Aorta (tissue), 5 donors: Measurements from ENCODE around the gene NFIA. TPM values are rescaled to one million over a fixed set of nuclear protein-coding genes. Genes with fewer than 3 reads are reported as not detected.
A peak's percentile ranks its signal among the peaks of the same experiment; 100 is the strongest.

Source experiments
- ATAC-seq: fragments of 200-7000 bp; cut with Tn5 transposase; one replicate; pipeline ENCODE4 v1.9.1; 2022; ENCODE audit warnings: moderate library complexity; ENCODE audit not compliant: low FRiP score
- DNase-seq, 2 donors: peaks; one replicate each; pipeline ENCODE4 v3.0.0-alpha.2; 2020
- H3K27ac ChIP-seq, 2 donors: one replicate each; pipeline ENCODE4 v1.5.1; 2013; ENCODE audit warnings: low read length in 2 of 2, mild to moderate bottlenecking in 2 of 2, moderate library complexity in 2 of 2, control low read depth in 1 of 2, inconsistent platforms in 1 of 2, low read depth in 1 of 2
- H3K27me3 ChIP-seq, 2 donors: one replicate each; pipeline ENCODE4 v1.6.1; 2013; ENCODE audit warnings: control low read depth in 1 of 2, low read length in 1 of 2, mild to moderate bottlenecking in 1 of 2, moderate library complexity in 1 of 2; ENCODE audit not compliant: insufficient read depth in 2 of 2, control insufficient read depth in 1 of 2
- H3K36me3 ChIP-seq, 2 donors: one replicate each; pipeline ENCODE4 v1.6.1; 2013; ENCODE audit warnings: control low read depth in 1 of 2, low read length in 1 of 2, mild to moderate bottlenecking in 1 of 2; ENCODE audit not compliant: insufficient read depth in 2 of 2, control insufficient read depth in 1 of 2
- H3K4me1 ChIP-seq, 2 donors: one replicate each; pipeline ENCODE4 v1.6.1; 2013; ENCODE audit warnings: low read length in 2 of 2, control low read depth in 1 of 2, mild to moderate bottlenecking in 1 of 2, moderate library complexity in 1 of 2; ENCODE audit not compliant: insufficient read depth in 2 of 2, control insufficient read depth in 1 of 2
- H3K4me3 ChIP-seq, 2 donors: one replicate each; pipeline ENCODE4 v1.5.1; 2013; ENCODE audit warnings: low read length in 2 of 2, control low read depth in 1 of 2, mild to moderate bottlenecking in 1 of 2
- H3K9me3 ChIP-seq: one replicate; pipeline ENCODE4 v1.6.1; 2013; ENCODE audit warnings: mild to moderate bottlenecking, low read length; ENCODE audit not compliant: control insufficient read depth
- WGBS, 2 donors: extraction: QIAGEN DNeasy Blood & Tissue Kit; methylation state at CpG; one replicate each; pipeline ENCODE4 v1.1.7; 2013; 5-methylcytosine and 5-hydroxymethylcytosine counted together
- intact Hi-C, 2 donors: fragments of 100-400 bp; cut with DNase I; formaldehyde crosslinking; loops; one replicate each; pipeline versions ENCODE4 v1.14.2 to v1.15.0; 2022
- polyA plus RNA-seq, 2 donors: library from polyadenylated mRNA; stranded (reverse); fragments of 200-250 nt; gene quantifications; one replicate each; pipeline ENCODE4 v1.2.3, GENCODE V29; 2013
- total RNA-seq, 2 donors: library from RNA; stranded (reverse); fragmentation: NEBNext Ultra II Directional; extraction: Animal tissue kit (Norgen Biotek cat#: 25700); gene quantifications; one replicate each; pipeline ENCODE4 v1.2.1, GENCODE V29; 2021
- donor health status: healthy with polysubstance abuse.
- donor health status: Bipolar disorder and iron deficiency.
- donor health status: DM: no; HTN: no; CAD: no.
- donor health status: DM: no; HTN: no; CAD: no.
- donor health status: DM: yes; HTN: yes; CAD: no.

The NFIA gene
- total and polyA plus RNA-seq, 4 donors = 15.3 to 221 (median 82.4) TPM

DNA sequence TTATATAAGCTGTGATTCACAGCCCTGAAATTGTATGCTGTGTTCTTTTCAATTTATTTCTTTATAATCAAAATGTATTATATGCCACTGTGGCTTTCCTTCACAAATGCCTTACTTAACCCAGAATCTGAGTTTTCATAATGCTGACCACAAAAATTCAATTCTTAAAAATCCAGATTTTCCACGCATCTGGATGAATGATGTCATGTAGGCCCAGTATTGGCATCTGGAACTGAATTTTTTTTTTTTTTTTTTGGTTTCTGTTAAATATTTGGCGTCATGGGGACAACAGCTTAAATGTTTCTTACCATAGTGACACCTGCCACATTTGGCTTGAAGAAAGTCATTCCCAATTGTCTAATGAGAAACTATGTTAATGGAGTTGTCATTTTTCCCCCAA lies 345.8 kb downstream of the NFIA start:
- ATAC-seq (no peak), DNase-seq (no peak)
- peaks cover 2% of the 10 kb centered on the region in 2 donors for H3K4me1 ChIP-seq
- intact Hi-C loops = no loop called here
- no peaks in the 10 kb centered on the region for H3K36me3 ChIP-seq
- no peaks in the 10 kb centered on the region for H3K27me3 ChIP-seq
- H3K27ac ChIP-seq = no peak overlapping the region
- 62 to 70% methylated on average over 2 of the region's 2 CpGs for WGBS, 2 donors
- H3K9me3 ChIP-seq = no peaks in the 10 kb centered on the region
- no peak overlapping the region for H3K4me3 ChIP-seq

GRCh38 chr1:61432616-61433388 lies 350.4 kb downstream of the NFIA start:
- intact Hi-C loops = no loop called here
- no peak for ATAC-seq
- Histone ChIP-seq H3K4me1 (peaks cover 9 to 11% of the 10 kb centered on the region in 2 donors), H3K4me3 (no peak overlapping the region), H3K9me3 (no peaks in the 10 kb centered on the region), H3K36me3 (no peaks in the 10 kb centered on the region), H3K27ac (no peak overlapping the region), H3K27me3 (no peaks in the 10 kb centered on the region)
- WGBS, 2 donors = 51 to 62% methylated on average over 7 of the region's 7 CpGs
- no peak for DNase-seq

DNA sequence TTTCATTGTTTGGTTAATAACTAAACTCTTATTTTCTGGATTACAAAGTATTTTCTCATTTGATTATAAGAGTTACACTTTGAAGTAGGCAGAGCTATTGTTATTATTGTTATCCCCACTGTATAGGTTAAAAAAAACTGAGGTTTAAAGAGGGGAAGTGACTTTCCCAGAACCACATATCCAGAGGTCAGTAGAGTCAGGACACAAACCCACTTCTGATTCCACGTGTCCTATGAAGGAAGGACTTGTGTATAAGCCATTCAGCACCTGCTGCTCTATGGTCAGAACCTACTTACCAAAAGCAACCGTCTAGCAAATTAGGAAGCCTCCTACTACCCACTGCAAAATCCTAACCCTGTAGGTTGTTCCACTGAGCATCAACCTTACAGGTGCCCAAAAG lies 351.3 kb downstream of the NFIA start:
- Histone ChIP-seq H3K27me3 (no peaks in the 10 kb centered on the region), H3K27ac (no peak overlapping the region), H3K36me3 (no peaks in the 10 kb centered on the region), H3K4me3 (no peak overlapping the region), H3K4me1 (peaks cover 9 to 11% of the 10 kb centered on the region in 2 donors), H3K9me3 (no peaks in the 10 kb centered on the region)
- no peak for ATAC-seq
- intact Hi-C loops = no loop called here
- DNase-seq = no peak
- 80 to 81% methylated on average over 2 of the region's 2 CpGs for WGBS, 2 donors

DNA sequence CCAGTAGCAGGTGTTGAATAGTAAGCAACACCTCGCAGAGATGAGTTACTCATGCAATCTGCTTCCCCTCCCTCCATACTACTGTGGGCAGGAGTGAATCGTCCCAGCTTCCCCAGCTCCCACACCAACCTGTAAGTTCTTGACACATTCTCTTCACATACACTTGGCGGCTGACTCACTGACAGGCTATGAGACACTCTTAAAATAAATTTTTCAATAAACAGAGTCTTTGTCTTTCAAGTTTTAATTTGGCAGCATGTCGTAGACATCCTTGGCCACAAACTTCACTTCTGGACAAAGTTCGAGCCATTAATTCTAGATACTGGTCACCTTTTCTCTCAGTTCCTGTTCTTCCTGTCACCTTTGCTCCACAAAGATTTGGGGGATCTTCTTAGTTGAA lies 351.9 kb downstream of the NFIA start:
- no peak overlapping the region for H3K27ac ChIP-seq
- no peak for ATAC-seq

GRCh38 chr1:61435226-61435625 lies 352.9 kb downstream of the NFIA start:
- WGBS, 2 donors = 25 to 26% methylated on average over 5 of the region's 5 CpGs
- Histone ChIP-seq H3K4me1 (peaks cover 9 to 12% of the 10 kb centered on the region in 2 donors), H3K27ac (peak overlapping the region; percentile 0 to 25), H3K9me3 (no peaks in the 10 kb centered on the region), H3K4me3 (no peak overlapping the region), H3K27me3 (no peaks in the 10 kb centered on the region), H3K36me3 (no peaks in the 10 kb centered on the region)
- DNase-seq = no peak
- ATAC-seq = no peak
- intact Hi-C loops = no loop called here

More for the DNA sequence above, 351.9 kb downstream of the NFIA start:
- H3K36me3 ChIP-seq = no peaks in the 10 kb centered on the region
- WGBS, 2 donors = 84 to 86% methylated on average over 5 of the region's 5 CpGs
- H3K9me3 ChIP-seq = no peaks in the 10 kb centered on the region
- H3K4me3 ChIP-seq = no peak overlapping the region
- no peaks in the 10 kb centered on the region for H3K27me3 ChIP-seq
- H3K4me1 ChIP-seq = peaks cover 9 to 12% of the 10 kb centered on the region in 2 donors
- no peak for DNase-seq
- intact Hi-C loops = no loop called here

DNA sequence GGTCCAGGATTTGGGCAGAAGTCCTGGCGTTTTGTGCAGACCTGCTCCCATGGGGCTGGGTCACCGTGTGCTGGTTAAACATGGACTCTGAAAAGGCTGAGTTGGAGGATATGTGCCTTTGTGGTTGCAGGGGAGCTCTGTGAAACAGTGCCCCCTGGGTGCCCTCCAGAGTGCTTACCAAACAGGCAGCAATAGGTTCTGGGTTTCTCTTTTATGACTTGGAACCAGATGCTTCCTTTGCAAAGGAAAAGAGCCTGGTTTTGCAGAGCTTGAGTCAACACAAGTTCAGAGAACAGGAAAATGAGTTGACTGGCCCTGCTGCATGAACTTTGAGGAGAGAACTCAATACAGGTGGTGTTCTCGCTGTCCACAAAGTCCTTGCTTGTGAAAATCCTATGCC lies 353.7 kb downstream of the NFIA start:
- ATAC-seq (no peak), DNase-seq (no peak)
- Histone ChIP-seq H3K9me3 (no peaks in the 10 kb centered on the region), H3K27ac (peak overlapping the region; percentile 2 to 74), H3K36me3 (no peaks in the 10 kb centered on the region), H3K4me1 (peaks cover 9 to 12% of the 10 kb centered on the region in 2 donors), H3K27me3 (no peaks in the 10 kb centered on the region), H3K4me3 (no peak overlapping the region)
- intact Hi-C loops = no loop called here
- 42 to 48% methylated on average over 3 of the region's 3 CpGs for WGBS, 2 donors

DNA sequence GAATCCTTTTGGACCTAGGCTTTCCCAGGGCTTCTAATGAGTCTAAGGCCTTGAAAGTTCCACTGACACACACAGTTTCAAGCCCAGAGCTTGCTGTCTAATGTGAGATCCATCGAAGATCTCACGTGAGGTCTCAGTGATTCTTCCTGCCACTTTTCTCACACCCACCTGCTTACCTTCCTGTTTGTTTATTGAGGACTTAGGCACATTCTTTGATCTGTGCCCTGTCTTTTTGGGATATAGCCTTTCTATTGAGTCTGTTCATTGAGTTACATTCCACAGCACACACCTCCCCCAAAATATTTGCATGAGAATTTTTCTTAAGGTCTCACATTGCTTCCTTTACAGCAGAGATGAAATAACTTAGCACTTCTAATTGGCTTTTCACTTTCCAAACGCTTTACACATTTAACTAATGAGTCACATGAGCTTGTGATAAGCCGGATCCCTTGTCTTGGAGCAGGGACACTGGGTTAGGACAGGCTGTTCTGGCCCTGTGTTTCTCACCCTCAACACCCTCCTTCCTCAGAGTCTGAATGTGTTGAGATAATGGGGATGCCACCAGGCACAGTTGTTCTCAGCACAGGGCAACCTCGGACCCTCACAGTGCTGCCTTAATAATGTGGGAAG lies 354.2 kb downstream of the NFIA start:
- intact Hi-C loops = no loop called here
- Histone ChIP-seq H3K4me1 (peaks cover 9 to 12% of the 10 kb centered on the region in 2 donors), H3K27me3 (no peaks in the 10 kb centered on the region), H3K36me3 (no peaks in the 10 kb centered on the region), H3K4me3 (no peak overlapping the region), H3K9me3 (no peaks in the 10 kb centered on the region), H3K27ac (peak overlapping the region; percentile 74 to 84)
- ATAC-seq = peak; percentile 45
- no peak for DNase-seq
- WGBS, 2 donors = 45 to 47% methylated on average over 5 of the region's 5 CpGs

GRCh38 chr1:61439234-61439633 lies 356.9 kb downstream of the NFIA start:
- peaks cover 7 to 18% of the 10 kb centered on the region in 2 donors for H3K4me1 ChIP-seq
- no peaks in the 10 kb centered on the region for H3K36me3 ChIP-seq
- no peak overlapping the region for H3K4me3 ChIP-seq
- no peaks in the 10 kb centered on the region for H3K9me3 ChIP-seq
- intact Hi-C loops = no loop called here
- no peaks in the 10 kb centered on the region for H3K27me3 ChIP-seq
- ATAC-seq = no peak
- H3K27ac ChIP-seq = no peak overlapping the region
- DNase-seq = no peak
- WGBS, 2 donors = 74 to 75% methylated on average over 8 of the region's 8 CpGs
